GM23338 (cell line): ENCODE measurements around the gene SLC37A1. TPM values are rescaled to one million over a fixed set of nuclear protein-coding genes. Genes with fewer than 3 reads are reported as not detected.

Experiments
- ATAC-seq: fragments of 200-7000 bp; cut with Tn5 transposase; 3 replicates; pipeline ENCODE4 v1.9.1; 2020
- DNase-seq: peaks from one replicate; pipeline ENCODE4 v3.0.0-alpha.2; 2015; ENCODE audit warnings: low spot score
- H2AFZ ChIP-seq: fragments of 200-600 bp; sonication (generic); 2 replicates; pipeline ENCODE4 v1.8.0; 2016; ENCODE audit warnings: antibody characterized with exemption, mild to moderate bottlenecking, moderate library complexity
- H3F3A ChIP-seq: fragments of 200-600 bp; sonication (generic); replicated peaks from 2 replicates; pipeline ENCODE4 v1.8.0; 2017; ENCODE audit warnings: antibody characterized with exemption, mixed run types, low read depth
- H3K27ac ChIP-seq: fragments of 200-600 bp; sonication (generic); 2 replicates; pipeline ENCODE4 v1.6.1; 2016; ENCODE audit warnings: low read depth
- H3K27me3 ChIP-seq: fragments of 200-600 bp; sonication (generic); 2 replicates; pipeline ENCODE4 v1.8.0; 2016; ENCODE audit warnings: mild to moderate bottlenecking, mixed run types, moderate library complexity; ENCODE audit not compliant: insufficient read depth
- H3K36me3 ChIP-seq: fragments of 200-600 bp; sonication (generic); 2 replicates; pipeline ENCODE4 v1.8.0; 2016; ENCODE audit warnings: mild to moderate bottlenecking; ENCODE audit not compliant: insufficient read depth
- H3K4me1 ChIP-seq: fragments of 200-600 bp; sonication (generic); 2 replicates; pipeline ENCODE4 v1.8.0; 2016; ENCODE audit warnings: mild to moderate bottlenecking, moderate library complexity; ENCODE audit not compliant: insufficient read depth
- H3K4me2 ChIP-seq: fragments of 200-600 bp; sonication (generic); 2 replicates; pipeline ENCODE4 v1.7.1; 2017; ENCODE audit warnings: mixed run types
- H3K4me3 ChIP-seq: fragments of 200-600 bp; sonication (generic); 2 replicates; pipeline ENCODE4 v1.6.1; 2016; ENCODE audit warnings: mixed run types
- H3K79me2 ChIP-seq: fragments of 200-600 bp; sonication (generic); replicated peaks from 2 replicates; pipeline ENCODE4 v1.8.0; 2017; ENCODE audit warnings: mild to moderate bottlenecking; ENCODE audit not compliant: insufficient read depth
- H3K9me2 ChIP-seq: fragments of 200-600 bp; sonication (generic); 2 replicates; pipeline ENCODE4 v1.8.0; 2017; ENCODE audit not compliant: insufficient read depth
- H4K20me1 ChIP-seq: fragments of 200-600 bp; sonication (generic); replicated peaks from 2 replicates; pipeline ENCODE4 v1.8.0; 2017; ENCODE audit warnings: mild to moderate bottlenecking; ENCODE audit not compliant: insufficient read depth
- H3K27ac Mint-ChIP-seq: 2 replicates; pipeline ENCODE4 v1.8.0; 2020; ENCODE audit warnings: inconsistent platforms, mild to moderate bottlenecking, moderate library complexity, mixed read lengths
- H3K27me3 Mint-ChIP-seq: 3 replicates; pipeline ENCODE4 v1.8.0; 2022; ENCODE audit warnings: low read depth, mild to moderate bottlenecking, moderate library complexity, mixed read lengths, inconsistent platforms; ENCODE audit not compliant: insufficient read depth, poor library complexity
- H3K36me3 Mint-ChIP-seq: 3 replicates; pipeline ENCODE4 v1.8.0; 2021; ENCODE audit warnings: low read depth, mild to moderate bottlenecking, inconsistent platforms, moderate library complexity, mixed read lengths
- H3K4me1 Mint-ChIP-seq: 3 replicates; pipeline ENCODE4 v1.8.0; 2020; ENCODE audit warnings: mild to moderate bottlenecking, inconsistent platforms, mixed read lengths
- H3K4me3 Mint-ChIP-seq: 3 replicates; pipeline ENCODE4 v1.8.0; 2021; ENCODE audit warnings: moderate library complexity, mild to moderate bottlenecking, inconsistent platforms, mixed read lengths
- H3K9me3 Mint-ChIP-seq: 3 replicates; pipeline ENCODE4 v1.8.0; 2020; ENCODE audit warnings: moderate library complexity, mild to moderate bottlenecking, inconsistent platforms, mixed read lengths
- CREB1 ChIP-seq: fragments of 250-450 bp; sonication (Bioruptor Pico); IDR thresholded peaks from 2 replicates; pipeline ENCODE4 v1.5.0; 2020; ENCODE audit warnings: low read depth, mild to moderate bottlenecking, moderate library complexity
- CTCF ChIP-seq, 2 experiments: fragments of 200-600 bp in 1 of 2; sonication (generic) in 1 of 2; conservative IDR thresholded peaks; 2 replicates each; pipeline versions ENCODE4 v1.5.1 to v1.6.1; 2016 to 2017; ENCODE audit warnings: antibody characterized with exemption in 2 of 2, low read depth in 2 of 2, mild to moderate bottlenecking in 2 of 2, moderate library complexity in 1 of 2
- ETS1 ChIP-seq: IDR thresholded peaks from 2 replicates; pipeline ENCODE4 v1.6.1; 2016; ENCODE audit warnings: antibody characterized with exemption
- EZH2 ChIP-seq: fragments of 200-600 bp; sonication (generic); IDR thresholded peaks from one replicate; pipeline ENCODE4 v1.8.0; 2017; ENCODE audit warnings: antibody characterized with exemption, mild to moderate bottlenecking, low read depth; ENCODE audit not compliant: unreplicated experiment
- EZH2phosphoT487 ChIP-seq: fragments of 200-600 bp; sonication (generic); IDR thresholded peaks from one replicate; pipeline ENCODE4 v1.8.1; 2018; ENCODE audit warnings: antibody characterized with exemption; ENCODE audit not compliant: unreplicated experiment
- JUNB ChIP-seq: IDR thresholded peaks from one replicate; pipeline ENCODE4 v1.6.1; 2016; ENCODE audit warnings: antibody characterized with exemption; ENCODE audit not compliant: unreplicated experiment
- NANOG ChIP-seq: IDR thresholded peaks from 2 replicates; pipeline ENCODE4 v1.6.1; 2016; ENCODE audit warnings: antibody characterized with exemption, borderline replicate concordance
- POLR2AphosphoS5 ChIP-seq: IDR thresholded peaks from 2 replicates; pipeline ENCODE4 v1.6.1; 2016; ENCODE audit warnings: antibody characterized with exemption, low read depth
- REST ChIP-seq: IDR thresholded peaks from one replicate; pipeline ENCODE4 v1.6.1; 2018; ENCODE audit warnings: antibody characterized with exemption; ENCODE audit not compliant: unreplicated experiment
- STAT1 ChIP-seq: IDR thresholded peaks from one replicate; pipeline ENCODE4 v1.6.1; 2016; ENCODE audit warnings: antibody characterized with exemption; ENCODE audit not compliant: unreplicated experiment
- ZNF114 ChIP-seq: fragments of 250-450 bp; sonication (Bioruptor Pico); IDR thresholded peaks from 2 replicates; pipeline ENCODE4 v1.5.0; 2020; ENCODE audit warnings: mild to moderate bottlenecking, moderate library complexity
- ZNF331 ChIP-seq: fragments of 250-450 bp; sonication (Bioruptor Pico); IDR thresholded peaks from 2 replicates; pipeline ENCODE4 v1.5.0; 2020; ENCODE audit warnings: low read depth, mild to moderate bottlenecking, moderate library complexity
- ZNF462 ChIP-seq: fragments of 250-450 bp; sonication (Bioruptor Pico); IDR thresholded peaks from 2 replicates; pipeline ENCODE4 v1.5.0; 2020; ENCODE audit warnings: mild to moderate bottlenecking, moderate library complexity
- polyA plus RNA-seq: library from polyadenylated mRNA; unstranded; fragments of >200 nt; fragmentation: Nextera tagmentation; extraction: Ambion mirVana; gene quantifications from 2 replicates; pipeline ENCODE4 v1.2.1, GENCODE V29; 2016
- total RNA-seq: library from RNA; depleted of rRNA; stranded (reverse); fragments of >200 nt; shearing (Covaris generic); gene quantifications from 2 replicates; pipeline ENCODE4 v1.2.3, GENCODE V29; 2014

SLC37A1 gene
- total and polyA plus RNA-seq, 2 experiments from 2014 or later, result 14.0 to 30.3 TPM

GRCh38 chr21:42561762-42562650 is 48.4 kb downstream of the SLC37A1 start:
- no peaks in the 10 kb centered on the region for H3F3A ChIP-seq
- no peaks in the 10 kb centered on the region for H3K9me3 Mint-ChIP-seq
- no peaks in the 10 kb centered on the region for H3K36me3 ChIP-seq
- H3K27me3 ChIP-seq, result no peaks in the 10 kb centered on the region
- H3K9me2 ChIP-seq, result no peaks in the 10 kb centered on the region
- H3K4me1 ChIP-seq, result no peaks in the 10 kb centered on the region
- no peak overlapping the region for H3K4me3 Mint-ChIP-seq
- H3K27me3 Mint-ChIP-seq, result peaks cover 8% of the 10 kb centered on the region
- H2AFZ ChIP-seq, result no peak overlapping the region
- no peaks in the 10 kb centered on the region; the same call in 2 of the 3 replicates for H3K4me1 Mint-ChIP-seq
- no peak overlapping the region for H3K4me2 ChIP-seq
- no peaks in the 10 kb centered on the region; the same call in 1 of the 2 replicates for H4K20me1 ChIP-seq
- H3K79me2 ChIP-seq, result no peaks in the 10 kb centered on the region
- ATAC-seq (no peak; the same call in 2 of the 3 replicates), DNase-seq (no peak)
- H3K27ac Mint-ChIP-seq, result no peak overlapping the region
- peaks cover 68% of the 10 kb centered on the region for H3K36me3 Mint-ChIP-seq
- no peak for TF ChIP-seq CREB1
- TF ChIP-seq JUNB, result no peak
- TF ChIP-seq STAT1, result no peak
- TF ChIP-seq EZH2phosphoT487, result no peak
- TF ChIP-seq ZNF462 (CRISPR knock-in tag), result no peak
- TF ChIP-seq POLR2AphosphoS5, result no peak
- TF ChIP-seq EZH2, result no peak
- TF ChIP-seq ETS1, result no peak
- no peak for TF ChIP-seq ZNF331 (CRISPR knock-in tag)
- TF ChIP-seq ZNF114 (CRISPR knock-in tag), result no peak
- no peak for TF ChIP-seq REST
- TF ChIP-seq CTCF (conservative IDR thresholded peaks at IDR 0.05; ENCODE audit: low read depth in 2 of 2), result no peak
- TF ChIP-seq NANOG, result no peak
- H3K4me3 ChIP-seq, result no peak overlapping the region
- no peak overlapping the region for H3K27ac ChIP-seq
